Ishikawa (cell line): Measurements from ENCODE around the gene CBX4.

Experiments
- EGR1 ChIP-seq: IDR thresholded peaks from 2 replicates; pipeline ENCODE4 v1.6.1; 2012
- TCF12 ChIP-seq: IDR thresholded peaks from 2 replicates; pipeline ENCODE4 v1.6.1; 2012; ENCODE audit warnings: low read depth
- TEAD4 ChIP-seq: IDR thresholded peaks from 2 replicates; pipeline ENCODE4 v1.6.1; 2012
- USF1 ChIP-seq: IDR thresholded peaks from 2 replicates; pipeline ENCODE4 v1.6.1; 2012
- YY1 ChIP-seq: IDR thresholded peaks from 2 replicates; pipeline ENCODE4 v1.6.1; 2012; ENCODE audit warnings: low read depth

DNA sequence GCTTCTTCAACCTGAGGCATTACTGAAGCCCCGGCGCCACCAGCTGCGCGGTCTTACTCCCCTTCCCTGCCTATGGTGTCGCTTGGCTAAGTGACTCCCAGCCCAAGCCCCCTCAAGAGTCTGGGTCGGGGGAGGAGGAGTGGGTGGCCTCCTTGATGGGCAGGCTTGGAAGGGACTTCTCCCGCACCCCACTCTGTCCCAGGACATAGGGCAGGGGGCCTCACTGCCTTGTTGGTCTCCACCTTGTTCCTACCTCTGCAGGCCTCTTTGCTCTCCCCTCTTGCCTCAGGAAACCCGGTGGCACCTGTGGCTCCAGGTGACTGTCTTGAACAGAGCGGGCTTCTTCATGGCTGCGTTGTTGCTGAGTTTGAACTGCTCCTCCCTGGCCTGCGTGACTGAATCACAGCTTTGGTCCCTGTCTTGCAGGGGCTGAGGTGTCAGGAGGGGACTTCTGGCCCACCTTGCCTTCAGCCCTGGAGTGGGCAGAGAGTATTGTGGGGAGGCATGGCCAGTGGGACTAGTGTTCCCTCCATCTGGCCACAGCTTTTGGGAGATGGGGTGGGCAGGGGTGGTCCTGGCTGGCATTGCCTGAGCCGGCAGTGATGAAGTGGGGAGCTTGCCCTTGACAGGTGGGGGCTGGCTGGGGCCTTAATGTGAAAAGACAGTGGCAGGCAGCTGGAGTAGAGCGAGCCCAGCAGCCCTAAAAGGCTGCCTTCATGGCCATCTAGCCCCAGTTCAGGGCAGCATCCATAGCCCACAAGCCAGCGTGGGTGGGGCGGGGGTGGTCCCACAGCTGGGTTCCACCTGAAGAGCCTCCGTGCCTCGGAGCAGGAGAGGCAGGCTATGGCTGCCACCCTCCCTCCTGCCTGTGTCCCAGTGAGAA is 54.0 kb downstream of the CBX4 start:
- TF ChIP-seq YY1: no peak
- no peak for TF ChIP-seq TCF12
- no peak for TF ChIP-seq USF1
- no peak for TF ChIP-seq TEAD4
- TF ChIP-seq EGR1: no peak
